Measurements from ENCODE around the gene TMPRSS11D.

Gene TMPRSS11D

GRCh38 chr4:67820903-67821302 lies 62.9 kb downstream of the TMPRSS11D start:
- no peak for FAIRE-seq
- no peak for DNase-seq (ENCODE audit: insufficient read length)
- TF ChIP-seq POLR2AphosphoS5 (IDR thresholded peaks at IDR 0.05; ENCODE audit: low read depth, low read length) (no peak), POLR2A (IDR thresholded peaks at IDR 0.05; ENCODE audit: low read depth, low read length) (no peak), TAF1 (IDR thresholded peaks at IDR 0.05; ENCODE audit: borderline replicate concordance, low read depth, low read length) (no peak)

GRCh38 chr4:67810011-67810410 lies 73.8 kb downstream of the TMPRSS11D start:
- DNase-seq (ENCODE audit: insufficient read length) (no peak), FAIRE-seq (no peak)
- TF ChIP-seq TAF1 (IDR thresholded peaks at IDR 0.05; ENCODE audit: borderline replicate concordance, low read depth, low read length) = no peak
- no peak for TF ChIP-seq POLR2AphosphoS5 (IDR thresholded peaks at IDR 0.05; ENCODE audit: low read depth, low read length)
- TF ChIP-seq POLR2A (IDR thresholded peaks at IDR 0.05; ENCODE audit: low read depth, low read length) = no peak

GRCh38 chr4:67809502-67809901 lies 74.3 kb downstream of the TMPRSS11D start:
- DNase-seq (ENCODE audit: insufficient read length) (no peak), FAIRE-seq (no peak)
- TF ChIP-seq POLR2AphosphoS5 (IDR thresholded peaks at IDR 0.05; ENCODE audit: low read depth, low read length) (no peak), POLR2A (IDR thresholded peaks at IDR 0.05; ENCODE audit: low read depth, low read length) (no peak), TAF1 (IDR thresholded peaks at IDR 0.05; ENCODE audit: borderline replicate concordance, low read depth, low read length) (no peak)

- DNase-seq (ENCODE audit: insufficient read length) = no peak
- no peak for TF ChIP-seq TAF1 (IDR thresholded peaks at IDR 0.05; ENCODE audit: borderline replicate concordance, low read depth, low read length)
- no peak for TF ChIP-seq POLR2AphosphoS5 (IDR thresholded peaks at IDR 0.05; ENCODE audit: low read depth, low read length)
- no peak for TF ChIP-seq POLR2A (IDR thresholded peaks at IDR 0.05; ENCODE audit: low read depth, low read length)
- FAIRE-seq = no peak
Measured at GRCh38 chr4:67796810-67797209, 87.0 kb downstream of the TMPRSS11D start.

GRCh38 chr4:67790721-67791120 lies 93.1 kb downstream of the TMPRSS11D start:
- FAIRE-seq (no peak), DNase-seq (ENCODE audit: insufficient read length) (no peak)
- TF ChIP-seq POLR2A (IDR thresholded peaks at IDR 0.05; ENCODE audit: low read depth, low read length) (no peak), TAF1 (IDR thresholded peaks at IDR 0.05; ENCODE audit: borderline replicate concordance, low read depth, low read length) (no peak), POLR2AphosphoS5 (IDR thresholded peaks at IDR 0.05; ENCODE audit: low read depth, low read length) (no peak)

- TF ChIP-seq POLR2AphosphoS5 (IDR thresholded peaks at IDR 0.05; ENCODE audit: low read depth, low read length) = no peak
- no peak for TF ChIP-seq TAF1 (IDR thresholded peaks at IDR 0.05; ENCODE audit: borderline replicate concordance, low read depth, low read length)
- TF ChIP-seq POLR2A (IDR thresholded peaks at IDR 0.05; ENCODE audit: low read depth, low read length) = no peak
Measured at GRCh38 chr4:67787311-67787710, 96.5 kb downstream of the TMPRSS11D start.

GRCh38 chr4:67785528-67785927 lies 98.3 kb downstream of the TMPRSS11D start:
- FAIRE-seq = no peak
- DNase-seq (ENCODE audit: insufficient read length) = no peak
- no peak for TF ChIP-seq TAF1 (IDR thresholded peaks at IDR 0.05; ENCODE audit: borderline replicate concordance, low read depth, low read length)
- no peak for TF ChIP-seq POLR2A (IDR thresholded peaks at IDR 0.05; ENCODE audit: low read depth, low read length)
- no peak for TF ChIP-seq POLR2AphosphoS5 (IDR thresholded peaks at IDR 0.05; ENCODE audit: low read depth, low read length)

More at GRCh38 chr4:67787311-67787710, 96.5 kb downstream of the TMPRSS11D start:
- DNase-seq (ENCODE audit: insufficient read length) (no peak), FAIRE-seq (no peak)

GRCh38 chr4:67779631-67780030 lies 104.2 kb downstream of the TMPRSS11D start:
- DNase-seq (ENCODE audit: insufficient read length) = no peak
- TF ChIP-seq POLR2A (IDR thresholded peaks at IDR 0.05; ENCODE audit: low read depth, low read length) = no peak
- TF ChIP-seq POLR2AphosphoS5 (IDR thresholded peaks at IDR 0.05; ENCODE audit: low read depth, low read length) = no peak
- no peak for TF ChIP-seq TAF1 (IDR thresholded peaks at IDR 0.05; ENCODE audit: borderline replicate concordance, low read depth, low read length)
- FAIRE-seq = no peak

- no peak for FAIRE-seq
Measured at GRCh38 chr4:67776746-67777145, 107.1 kb downstream of the TMPRSS11D start.

More at GRCh38 chr4:67776746-67777145, 107.1 kb downstream of the TMPRSS11D start:
- TF ChIP-seq TAF1 (IDR thresholded peaks at IDR 0.05; ENCODE audit: borderline replicate concordance, low read depth, low read length) = no peak
- no peak for TF ChIP-seq POLR2A (IDR thresholded peaks at IDR 0.05; ENCODE audit: low read depth, low read length)
- no peak for DNase-seq (ENCODE audit: insufficient read length)

Measured in GM12892 (cell line).